ENCODE results near the gene LMNB1. TPM values are rescaled to one million over a fixed set of nuclear protein-coding genes. Genes with fewer than 3 reads are reported as not detected.
A peak's percentile ranks its signal among the peaks of the same experiment; 100 is the strongest.

Gene LMNB1
- total RNA-seq, 1 experiment from 2014 or later, result 119 TPM

DNA sequence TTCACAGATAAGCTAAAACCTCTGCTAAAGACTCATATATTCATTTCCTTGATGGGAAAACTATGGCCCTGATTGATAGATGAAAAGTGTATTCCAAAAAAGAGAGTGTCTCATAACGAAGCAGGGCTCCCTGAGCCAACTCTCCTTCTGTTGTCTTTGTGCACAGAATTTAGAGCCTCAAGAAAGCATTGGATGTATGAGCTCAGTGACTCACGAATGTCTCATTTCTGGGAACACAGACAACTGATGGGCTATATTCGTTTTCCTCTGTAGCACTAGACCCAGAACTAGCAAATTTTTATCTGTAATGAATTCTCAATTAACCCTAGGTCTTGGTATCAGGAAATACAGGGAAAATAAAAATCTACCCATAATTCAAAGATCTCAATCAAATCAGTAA lies 88.4 kb downstream of the LMNB1 start:
- ChIA-PET POLR2A (ENCODE audit: unreplicated experiment) (no interaction called here), CTCF (interaction anchor here (0.6 kb wide), 1 partner anchor 280 kb away, joined by 5 read pairs; no protein-coding TSS in a partner anchor)
- Histone ChIP-seq H3K9me2 (replicated peaks; ENCODE audit: low read length) (no peaks in the 10 kb centered on the region), H3K36me3 (ENCODE audit: low read depth, low read length) (no peaks in the 10 kb centered on the region), H3K79me2 (ENCODE audit: low read length) (no peaks in the 10 kb centered on the region), H3K4me3 (ENCODE audit: low read length) (no peak overlapping the region), H2AFZ (ENCODE audit: low read length) (no peak overlapping the region), H3K4me1 (ENCODE audit: insufficient read depth, low read length) (no peaks in the 10 kb centered on the region), H3K27me3 (ENCODE audit: low read length) (no peaks in the 10 kb centered on the region), H4K20me1 (ENCODE audit: low read length) (no peaks in the 10 kb centered on the region), H3K9me3 (ENCODE audit: low read length) (no peaks in the 10 kb centered on the region), H3K27ac (ENCODE audit: low read length) (no peak overlapping the region), H3K9ac (ENCODE audit: low read length) (no peak overlapping the region), H3F3A (ENCODE audit: low read length, unreplicated experiment) (no peaks in the 10 kb centered on the region), H3K4me2 (ENCODE audit: low read length) (no peak overlapping the region)
- no peak for TF ChIP-seq EZH2phosphoT487 (IDR thresholded peaks at IDR 0.05; ENCODE audit: borderline replicate concordance, low read length)
- no peak for TF ChIP-seq EZH2 (IDR thresholded peaks at IDR 0.05; ENCODE audit: low read length, unreplicated experiment)
- TF ChIP-seq, protein P1, sequence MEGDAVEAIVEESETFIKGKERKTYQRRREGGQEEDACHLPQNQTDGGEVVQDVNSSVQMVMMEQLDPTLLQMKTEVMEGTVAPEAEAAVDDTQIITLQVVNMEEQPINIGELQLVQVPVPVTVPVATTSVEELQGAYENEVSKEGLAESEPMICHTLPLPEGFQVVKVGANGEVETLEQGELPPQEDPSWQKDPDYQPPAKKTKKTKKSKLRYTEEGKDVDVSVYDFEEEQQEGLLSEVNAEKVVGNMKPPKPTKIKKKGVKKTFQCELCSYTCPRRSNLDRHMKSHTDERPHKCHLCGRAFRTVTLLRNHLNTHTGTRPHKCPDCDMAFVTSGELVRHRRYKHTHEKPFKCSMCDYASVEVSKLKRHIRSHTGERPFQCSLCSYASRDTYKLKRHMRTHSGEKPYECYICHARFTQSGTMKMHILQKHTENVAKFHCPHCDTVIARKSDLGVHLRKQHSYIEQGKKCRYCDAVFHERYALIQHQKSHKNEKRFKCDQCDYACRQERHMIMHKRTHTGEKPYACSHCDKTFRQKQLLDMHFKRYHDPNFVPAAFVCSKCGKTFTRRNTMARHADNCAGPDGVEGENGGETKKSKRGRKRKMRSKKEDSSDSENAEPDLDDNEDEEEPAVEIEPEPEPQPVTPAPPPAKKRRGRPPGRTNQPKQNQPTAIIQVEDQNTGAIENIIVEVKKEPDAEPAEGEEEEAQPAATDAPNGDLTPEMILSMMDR (conservative IDR thresholded peaks at IDR 0.05; ENCODE audit: low read depth, low read length), result no peak
- intact Hi-C loops (cut with micrococcal nuclease), result loop anchor here (5.0 kb wide), 1 partner anchor 162 kb away; no protein-coding TSS in a partner anchor
- ATAC-seq (peak; percentile 97), DNase-seq (peak; percentile 70)
- no TSS peak for BruUV-seq (replicated peaks)

DNA sequence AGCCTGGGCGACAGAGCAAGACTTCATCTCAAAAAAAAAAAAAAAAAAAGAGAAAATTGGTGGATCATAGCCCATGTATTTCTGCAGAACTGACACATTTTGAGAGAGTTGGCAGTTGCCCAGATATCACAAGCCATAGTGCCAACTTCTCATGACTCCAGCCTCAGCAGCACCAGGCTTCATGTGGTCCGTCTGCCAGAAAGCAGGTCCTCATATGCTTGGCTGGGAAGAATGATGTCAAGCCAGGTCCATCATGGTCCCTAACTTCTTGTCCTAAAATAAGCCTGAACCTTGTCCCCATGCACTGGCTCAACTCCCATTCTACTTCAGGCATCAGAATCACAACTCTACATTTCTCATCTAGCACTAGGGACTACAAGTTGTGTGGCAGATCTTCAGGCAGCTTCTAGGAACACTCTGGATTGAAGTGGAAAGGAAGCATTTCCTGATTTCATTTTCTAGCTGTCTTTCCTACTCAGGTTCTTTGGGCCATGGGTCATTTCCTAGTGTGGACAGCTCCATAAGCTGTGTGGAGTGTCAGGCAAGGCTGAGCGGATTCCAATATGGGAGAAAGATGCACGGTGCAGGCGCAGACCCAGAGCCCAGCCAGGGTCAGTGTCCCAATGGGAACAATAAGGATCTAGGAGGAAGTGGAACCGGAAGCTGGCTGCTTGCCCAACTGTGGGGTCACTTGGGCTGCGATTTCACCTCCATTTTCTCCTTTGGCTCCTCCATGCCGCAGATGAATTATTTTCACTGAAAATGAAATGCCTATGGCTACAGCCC lies 90.1 kb downstream of the LMNB1 start:
- Histone ChIP-seq H3K4me1 (ENCODE audit: insufficient read depth, low read length) (no peaks in the 10 kb centered on the region), H3F3A (ENCODE audit: low read length, unreplicated experiment) (no peaks in the 10 kb centered on the region), H4K20me1 (ENCODE audit: low read length) (no peaks in the 10 kb centered on the region), H3K4me3 (ENCODE audit: low read length) (no peak overlapping the region), H3K9me3 (ENCODE audit: low read length) (no peaks in the 10 kb centered on the region), H2AFZ (ENCODE audit: low read length) (no peak overlapping the region), H3K79me2 (ENCODE audit: low read length) (no peaks in the 10 kb centered on the region), H3K9me2 (replicated peaks; ENCODE audit: low read length) (no peaks in the 10 kb centered on the region), H3K27me3 (ENCODE audit: low read length) (no peaks in the 10 kb centered on the region), H3K9ac (ENCODE audit: low read length) (no peak overlapping the region), H3K4me2 (ENCODE audit: low read length) (no peak overlapping the region), H3K36me3 (ENCODE audit: low read depth, low read length) (no peaks in the 10 kb centered on the region), H3K27ac (ENCODE audit: low read length) (no peak overlapping the region)
- no TSS peak for BruUV-seq (replicated peaks)
- POLR2A ChIA-PET (ENCODE audit: unreplicated experiment), result no interaction called here
- ATAC-seq (no peak), DNase-seq (no peak)
- CTCF ChIA-PET, result no interaction called here
- intact Hi-C loops (cut with micrococcal nuclease), result loop anchor here (5.0 kb wide), 1 partner anchor 160 kb away; no protein-coding TSS in a partner anchor
- TF ChIP-seq EZH2phosphoT487 (IDR thresholded peaks at IDR 0.05; ENCODE audit: borderline replicate concordance, low read length) (no peak), EZH2 (IDR thresholded peaks at IDR 0.05; ENCODE audit: low read length, unreplicated experiment) (no peak)
- TF ChIP-seq, protein P1 (conservative IDR thresholded peaks at IDR 0.05; ENCODE audit: low read depth, low read length), result no peak
